A673 (cell line): ENCODE measurements around the gene MAPK8IP3. TPM values are rescaled to one million over a fixed set of nuclear protein-coding genes. Genes with fewer than 3 reads are reported as not detected.

ENCODE experiments used
- BruUV-seq: library from RNA; stranded (reverse); fragments of 400-500 nt; replicated peaks from 2 replicates; lab custom pipeline; 2021; lab: Mats Ljungman, UMichigan
- CTCF ChIA-PET: fragments of 300-600 bp; sonication (Branson Sonifier 250); formaldehyde crosslinking; loops from one replicate; lab custom pipeline; 2022; ENCODE audit warnings: antibody characterized with exemption; lab: Charles Lee
- POLR2A ChIA-PET: fragments of 300-600 bp; sonication (Branson Sonifier 250); formaldehyde crosslinking; loops from one replicate; lab custom pipeline; 2022; ENCODE audit warnings: antibody characterized with exemption; ENCODE audit not compliant: low non-redundant PET; lab: Charles Lee
- DNase-seq: peaks from one replicate; pipeline ENCODE4 v3.0.0-alpha.2; 2015; ENCODE audit warnings: low spot score
- H3K27ac ChIP-seq: fragments of 200-600 bp; sonication (generic); 2 replicates; pipeline ENCODE4 v1.5.1; 2016; ENCODE audit warnings: mixed run types, low read depth, mild to moderate bottlenecking, mixed read lengths, antibody characterized with exemption, low read length; ENCODE audit not compliant: poor library complexity, severe bottlenecking
- H3K27me3 ChIP-seq: fragments of 200-600 bp; sonication (generic); replicated peaks from 2 replicates; pipeline ENCODE4 v1.6.1; 2017; ENCODE audit warnings: mixed run types, low read depth, mild to moderate bottlenecking, mixed read lengths, antibody characterized with exemption, low read length; ENCODE audit not compliant: insufficient read depth, poor library complexity
- H3K36me3 ChIP-seq: fragments of 200-600 bp; sonication (generic); 2 replicates; pipeline ENCODE4 v1.6.1; 2016; ENCODE audit warnings: mixed run types, mild to moderate bottlenecking, mixed read lengths, antibody characterized with exemption, low read length; ENCODE audit not compliant: insufficient read depth, poor library complexity, severe bottlenecking
- H3K4me1 ChIP-seq: fragments of 200-600 bp; sonication (generic); 2 replicates; pipeline ENCODE4 v1.6.1; 2017; ENCODE audit warnings: mixed run types, mild to moderate bottlenecking, mixed read lengths, antibody characterized with exemption, low read length; ENCODE audit not compliant: insufficient read depth, poor library complexity, severe bottlenecking
- H3K4me3 ChIP-seq: fragments of 200-600 bp; sonication (generic); 2 replicates; pipeline ENCODE4 v1.5.1; 2016; ENCODE audit warnings: low read depth, mixed run types, mild to moderate bottlenecking, mixed read lengths, low read length; ENCODE audit not compliant: poor library complexity, severe bottlenecking
- H3K9me3 ChIP-seq: fragments of 200-600 bp; sonication (generic); 2 replicates; pipeline ENCODE4 v1.6.1; 2016; ENCODE audit warnings: mixed run types, low read depth, mild to moderate bottlenecking, mixed read lengths, antibody characterized with exemption, low read length; ENCODE audit not compliant: poor library complexity, severe bottlenecking
- CTCF ChIP-seq: fragments of 300-800, 200-600 bp; sonication (generic); conservative IDR thresholded peaks from 2 replicates; pipeline ENCODE4 v1.5.1; 2017; ENCODE audit warnings: low read depth, mild to moderate bottlenecking, antibody characterized with exemption, low read length, moderate library complexity, mixed read lengths
- EZH2 ChIP-seq: fragments of 200-600 bp; sonication (generic); IDR thresholded peaks from 2 replicates; pipeline ENCODE4 v1.6.1; 2017; ENCODE audit warnings: borderline replicate concordance, low read depth, mild to moderate bottlenecking, mixed read lengths, antibody characterized with exemption, low read length; ENCODE audit not compliant: poor library complexity, severe bottlenecking
- intact Hi-C: fragments of 100-400 bp; cut with micrococcal nuclease; formaldehyde crosslinking; loops from one replicate; pipeline ENCODE4 v1.10.0; 2022; ENCODE audit not compliant: unreplicated experiment
- total RNA-seq: library from RNA; stranded (reverse); gene quantifications from 2 replicates; pipeline ENCODE4 v1.2.3, GENCODE V29; 2021

Gene MAPK8IP3
- total RNA-seq, 1 experiment from 2014 or later, result 69.2 TPM

GRCh38 chr16:1740234-1740633, 34.2 kb downstream of the MAPK8IP3 start:
- intact Hi-C loops, result no loop called here
- no TSS peak for BruUV-seq
- H3K4me3 ChIP-seq, result no peak overlapping the region
- POLR2A ChIA-PET, result no interaction called here
- H3K27me3 ChIP-seq, result no peaks in the 10 kb centered on the region
- TF ChIP-seq CTCF (no peak), EZH2 (no peak)
- CTCF ChIA-PET, result no interaction called here
- no peak overlapping the region for H3K27ac ChIP-seq
- H3K9me3 ChIP-seq, result peaks cover 6% of the 10 kb centered on the region
- H3K36me3 ChIP-seq, result peaks cover 2% of the 10 kb centered on the region
- H3K4me1 ChIP-seq, result no peaks in the 10 kb centered on the region
- DNase-seq, result no peak

GRCh38 chr16:1740781-1741490, 34.9 kb downstream of the MAPK8IP3 start:
- ChIA-PET POLR2A (no interaction called here), CTCF (no interaction called here)
- intact Hi-C loops, result no loop called here
- Histone ChIP-seq H3K36me3 (peaks cover 2% of the 10 kb centered on the region), H3K4me3 (no peak overlapping the region), H3K27me3 (no peaks in the 10 kb centered on the region), H3K4me1 (no peaks in the 10 kb centered on the region), H3K27ac (no peak overlapping the region), H3K9me3 (peaks cover 6% of the 10 kb centered on the region)
- BruUV-seq, result no TSS peak
- TF ChIP-seq EZH2 (no peak), CTCF (no peak)
- no peak for DNase-seq

GRCh38 chr16:1741553-1742165, 35.7 kb downstream of the MAPK8IP3 start:
- H3K36me3 ChIP-seq, result peaks cover 2% of the 10 kb centered on the region
- no peaks in the 10 kb centered on the region for H3K27me3 ChIP-seq
- ChIA-PET CTCF (no interaction called here), POLR2A (no interaction called here)
- no peak for DNase-seq
- intact Hi-C loops, result no loop called here
- H3K9me3 ChIP-seq, result peaks cover 6% of the 10 kb centered on the region
- H3K27ac ChIP-seq, result no peak overlapping the region
- no peaks in the 10 kb centered on the region for H3K4me1 ChIP-seq
- TF ChIP-seq EZH2 (no peak), CTCF (no peak)
- no TSS peak for BruUV-seq
- no peak overlapping the region for H3K4me3 ChIP-seq
